SKM-1 (cell line): ENCODE measurements around the gene SEMA7A.

ENCODE experiments used
- DNase-seq: peaks from one replicate; lab custom pipeline; 2025; ENCODE audit not compliant: unreplicated experiment; lab: John Stamatoyannopoulos, UW

SEMA7A gene

GRCh38 chr15:74402873-74403587, 30.7 kb downstream of the SEMA7A start:
- DNase-seq = peak; percentile 73

GRCh38 chr15:74402337-74402841, 31.4 kb downstream of the SEMA7A start:
- no peak for DNase-seq

GRCh38 chr15:74400915-74401757, 32.6 kb downstream of the SEMA7A start:
- no peak for DNase-seq

GRCh38 chr15:74400313-74400860, 33.4 kb downstream of the SEMA7A start:
- DNase-seq = no peak

- no peak for DNase-seq
These were observed 34.0 kb downstream of the SEMA7A start for GRCh38 chr15:74399511-74400312.

GRCh38 chr15:74399100-74399499, 34.7 kb downstream of the SEMA7A start:
- DNase-seq = no peak

GRCh38 chr15:74398183-74398582, 35.6 kb downstream of the SEMA7A start:
- DNase-seq = no peak

- DNase-seq = no peak
These were observed 36.3 kb downstream of the SEMA7A start for GRCh38 chr15:74397239-74398068.

GRCh38 chr15:74396445-74397238, 37.1 kb downstream of the SEMA7A start:
- no peak for DNase-seq

- DNase-seq = no peak
These were observed 37.7 kb downstream of the SEMA7A start for GRCh38 chr15:74396146-74396438.

- no peak for DNase-seq
These were observed 38.2 kb downstream of the SEMA7A start for GRCh38 chr15:74395319-74396145.

GRCh38 chr15:74394090-74394846, 39.5 kb downstream of the SEMA7A start:
- no peak for DNase-seq

- no peak for DNase-seq
These were observed 40.3 kb downstream of the SEMA7A start for GRCh38 chr15:74393423-74393822.

GRCh38 chr15:74392902-74393301, 40.9 kb downstream of the SEMA7A start:
- DNase-seq = no peak

GRCh38 chr15:74392451-74392830, 41.3 kb downstream of the SEMA7A start:
- no peak for DNase-seq

- no peak for DNase-seq
These were observed 41.9 kb downstream of the SEMA7A start for GRCh38 chr15:74391582-74392450.
